ENCODE data around the gene STXBP2.
"Not testable (repeated sequence)": the region's sequence is repeated elsewhere in the genome, so short reads cannot be mapped to it uniquely, and the experiment has no call there.

STXBP2 gene

GRCh38 chr19:7635670-7636069 is 1.2 kb upstream of the STXBP2 start:
- no peak for DNase-seq

- DNase-seq, result no peak
Observed at GRCh38 chr19:7636317-7636690, 606 bp upstream of the STXBP2 start.

- no peak for DNase-seq
Observed at GRCh38 chr19:7637374-7638256, 705 bp downstream of the STXBP2 start.

- DNase-seq, result no peak
Observed at GRCh38 chr19:7638802-7639465, 2.0 kb downstream of the STXBP2 start.

- no peak for DNase-seq
Observed at GRCh38 chr19:7639863-7640348, 3.0 kb downstream of the STXBP2 start.

- no peak for DNase-seq
Observed at GRCh38 chr19:7640803-7641202, 3.9 kb downstream of the STXBP2 start.

- DNase-seq, result no peak
Observed at GRCh38 chr19:7641290-7642276, 4.7 kb downstream of the STXBP2 start.

GRCh38 chr19:7642295-7643030 is 5.6 kb downstream of the STXBP2 start:
- DNase-seq, result no peak

GRCh38 chr19:7643031-7643415 is 6.1 kb downstream of the STXBP2 start:
- no peak for DNase-seq

- not testable (repeated sequence) for DNase-seq
Observed at GRCh38 chr19:7643629-7644549, 7.0 kb downstream of the STXBP2 start.

GRCh38 chr19:7644550-7644877 is 7.6 kb downstream of the STXBP2 start:
- DNase-seq, result no peak

GRCh38 chr19:7645163-7645562 is 8.3 kb downstream of the STXBP2 start:
- DNase-seq, result no peak

GRCh38 chr19:7645656-7646425 is 8.9 kb downstream of the STXBP2 start:
- DNase-seq, result no peak

GRCh38 chr19:7646426-7646700 is 9.5 kb downstream of the STXBP2 start:
- no peak for DNase-seq

- DNase-seq, result no peak
Observed at GRCh38 chr19:7647156-7647555, 10.2 kb downstream of the STXBP2 start.

- DNase-seq, result no peak
Observed at GRCh38 chr19:7648265-7649014, 11.5 kb downstream of the STXBP2 start.

GRCh38 chr19:7650148-7650547 is 13.2 kb downstream of the STXBP2 start:
- no peak for DNase-seq

GRCh38 chr19:7652061-7652641 is 15.2 kb downstream of the STXBP2 start:
- DNase-seq, result peak; percentile 17

GRCh38 chr19:7654401-7654800 is 17.5 kb downstream of the STXBP2 start:
- DNase-seq, result no peak

GRCh38 chr19:7655581-7655980 is 18.7 kb downstream of the STXBP2 start:
- DNase-seq, result no peak

Measured in NCI-H1048 (cell line).